ENCODE data around the gene SERGEF. TPM values are rescaled to one million over a fixed set of nuclear protein-coding genes. Genes with fewer than 3 reads are reported as not detected.

The SERGEF gene
- polyA plus RNA-seq, 4 donors: 18.7 to 23.2 (median 20.5) TPM

DNA sequence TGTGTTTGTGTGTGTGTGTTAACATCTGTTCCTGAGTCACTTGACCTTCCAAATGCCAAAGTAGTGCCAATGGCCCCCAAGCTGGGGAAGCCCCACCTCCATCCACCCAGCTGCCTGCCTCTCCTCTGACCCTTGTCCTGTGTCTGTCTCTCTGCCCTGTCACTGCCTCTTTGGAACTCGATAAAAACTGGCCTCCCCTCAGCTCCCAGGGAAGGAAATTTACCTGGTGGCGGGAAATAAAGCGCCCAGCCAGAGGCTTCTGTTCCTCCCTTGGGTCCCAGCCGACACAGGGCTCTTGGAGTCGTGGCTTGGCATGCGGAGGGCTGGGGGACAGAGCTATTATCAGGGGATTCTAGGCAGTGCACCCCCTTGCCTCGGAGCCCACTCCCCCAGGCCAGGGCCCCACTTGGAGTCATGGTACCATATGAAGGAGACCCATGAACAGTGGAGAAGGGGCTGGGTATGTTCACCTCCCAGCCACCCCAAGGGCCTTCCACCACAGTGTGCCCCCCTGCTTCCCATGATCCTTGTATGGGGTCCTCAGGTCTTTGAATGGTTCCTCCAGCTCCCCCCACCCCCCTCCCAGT is 272.1 kb downstream of the SERGEF start:
- DNase-seq (ENCODE audit: low read depth in 4 of 4, low spot score in 2 of 4): no peak

DNA sequence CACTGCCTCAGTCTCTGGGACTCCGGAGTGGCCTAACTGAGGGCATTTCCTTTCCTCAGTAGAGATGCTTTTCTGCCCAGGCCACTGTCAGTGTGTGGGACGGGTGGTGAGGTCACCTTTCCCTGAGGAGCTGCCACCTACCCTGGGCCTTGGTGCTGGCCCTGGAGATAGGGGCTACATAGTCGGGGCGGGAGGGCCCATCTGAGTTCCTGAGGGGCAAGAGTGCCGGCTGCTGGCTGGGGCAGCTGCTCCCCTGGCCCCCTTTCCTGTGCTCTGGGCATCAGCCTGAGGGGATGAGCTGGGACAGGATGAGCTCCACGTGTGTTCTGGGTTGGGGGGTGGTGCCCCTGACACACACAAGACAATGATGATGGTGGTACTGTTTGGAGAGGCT is 272.9 kb downstream of the SERGEF start:
- no peak for DNase-seq (ENCODE audit: low read depth in 4 of 4, low spot score in 2 of 4)

DNA sequence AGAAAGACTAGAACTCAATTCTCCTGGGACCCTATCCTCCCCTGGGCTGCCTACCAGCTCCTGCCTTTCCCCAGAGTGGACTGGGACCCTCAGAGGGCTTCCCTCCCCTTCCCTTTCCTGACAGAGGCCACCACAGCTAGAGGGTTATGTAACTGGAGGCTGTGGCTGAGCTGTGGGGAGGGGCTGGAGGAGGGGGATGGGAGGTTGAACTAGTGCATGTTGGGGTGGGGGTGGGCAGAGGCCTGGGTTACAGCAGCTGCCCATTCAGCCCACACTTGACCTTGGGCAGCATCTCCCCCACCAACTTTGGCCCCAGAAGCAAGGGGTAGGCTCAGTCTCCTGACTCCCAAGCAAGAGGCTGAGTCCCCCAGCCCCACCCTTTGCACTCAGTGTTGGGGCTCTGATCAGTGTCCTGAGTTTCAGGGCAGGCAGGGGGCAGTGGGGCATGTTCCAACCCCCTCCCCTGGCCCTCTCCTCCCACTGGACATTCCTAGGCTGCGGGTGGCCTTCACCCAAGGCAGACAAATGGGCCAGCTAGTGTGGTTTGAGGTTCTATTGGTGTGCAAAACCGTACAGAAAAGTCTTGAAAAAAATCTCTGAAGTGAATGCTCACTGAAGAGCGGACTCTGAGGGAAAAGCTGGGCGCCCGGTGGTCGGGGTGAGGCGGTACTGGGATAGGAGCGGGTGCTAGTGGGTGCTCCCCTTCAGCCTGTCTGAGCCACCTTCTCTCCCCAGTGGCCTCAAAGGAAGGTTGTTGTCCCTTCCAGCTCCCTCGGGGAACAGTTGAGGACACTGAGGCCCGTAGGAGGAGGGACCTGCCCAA is 274.5 kb downstream of the SERGEF start:
- no peak for DNase-seq (ENCODE audit: low read depth in 4 of 4, low spot score in 2 of 4)

Other genes starting within 250 kb of the SERGEF start
- 1 to 10 TPM in 2 of 4 donors, under 1 TPM in 2; 0.22 to 1.9 (median 0.91) TPM for gene TPH1, start 33.2 kb upstream of the SERGEF start, polyA plus RNA-seq (ENCODE audit: insufficient read length in 4 of 4)
- gene SAAL1, start 93.0 kb upstream of the SERGEF start, polyA plus RNA-seq (ENCODE audit: insufficient read length in 4 of 4): 10 to 100 TPM; 21.9 to 44.2 (median 29.7) TPM
- not detected for gene MRGPRX3, start 119.5 kb upstream of the SERGEF start, polyA plus RNA-seq (ENCODE audit: insufficient read length in 4 of 4)
- gene MRGPRX4, start 159.8 kb upstream of the SERGEF start, polyA plus RNA-seq (ENCODE audit: insufficient read length in 4 of 4): not detected
- gene SAA4, start 223.8 kb upstream of the SERGEF start, polyA plus RNA-seq (ENCODE audit: insufficient read length in 4 of 4): under 1 TPM in 1 of 4 donors, not detected in 3; 0.37 TPM
- under 1 TPM in 2 of 4 donors, not detected in 2; 0.14 to 0.32 TPM for gene SAA2, start 235.6 kb upstream of the SERGEF start, polyA plus RNA-seq (ENCODE audit: insufficient read length in 4 of 4)

Data from left renal cortex interstitium (tissue), 4 donors.